Activated CD8-positive, alpha-beta memory T cell treated with anti-CD3 and anti-CD28 coated beads for 1 hour (primary cell): ENCODE measurements around the gene IRF2BPL.
A peak's percentile ranks its signal among the peaks of the same experiment; 100 is the strongest.

ENCODE experiments used
- DNase-seq, 2 donors: peaks; one replicate each; pipeline ENCODE4 v3.0.0-alpha.2; 2020; ENCODE audit warnings: low read depth in 1 of 2; ENCODE audit errors: extremely low read depth in 1 of 2

IRF2BPL gene

GRCh38 chr14:77028384-77029231, at the start of gene IRF2BPL:
IRF2BPL (minus strand) TSS chr14:77028708; CDS start chr14:77027792, 916 bp downstream.
- peak; percentile 84 to 91 for DNase-seq

GRCh38 chr14:77077040-77077439, 48.5 kb upstream of the IRF2BPL start:
- DNase-seq: no peak

GRCh38 chr14:77076113-77076631, 47.7 kb upstream of the IRF2BPL start:
- DNase-seq: no peak

- no peak for DNase-seq
Measured at GRCh38 chr14:77074969-77075368, 46.5 kb upstream of the IRF2BPL start.

- no peak for DNase-seq
Measured at GRCh38 chr14:77071938-77072388, 43.5 kb upstream of the IRF2BPL start.

GRCh38 chr14:77069551-77069950, 41.0 kb upstream of the IRF2BPL start:
- DNase-seq: no peak

GRCh38 chr14:77068517-77069200, 40.2 kb upstream of the IRF2BPL start:
- no peak for DNase-seq

GRCh38 chr14:77067632-77068516, 39.4 kb upstream of the IRF2BPL start:
- DNase-seq: peak in 1 of 2 donors; percentile 25

- DNase-seq: no peak
Measured at GRCh38 chr14:77066578-77067172, 38.2 kb upstream of the IRF2BPL start.

GRCh38 chr14:77065851-77066577, 37.5 kb upstream of the IRF2BPL start:
- DNase-seq: no peak

GRCh38 chr14:77064521-77065178, 36.1 kb upstream of the IRF2BPL start:
- no peak for DNase-seq

- DNase-seq: no peak
Measured at GRCh38 chr14:77063571-77064171, 35.2 kb upstream of the IRF2BPL start.

- DNase-seq: no peak
Measured at GRCh38 chr14:77062261-77062660, 33.8 kb upstream of the IRF2BPL start.

GRCh38 chr14:77061630-77062257, 33.2 kb upstream of the IRF2BPL start:
- no peak for DNase-seq

- no peak for DNase-seq
Measured at GRCh38 chr14:77059276-77059915, 30.9 kb upstream of the IRF2BPL start.

- DNase-seq: no peak
Measured at GRCh38 chr14:77058785-77059184, 30.3 kb upstream of the IRF2BPL start.

GRCh38 chr14:77058117-77058516, 29.6 kb upstream of the IRF2BPL start:
- DNase-seq: no peak

GRCh38 chr14:77055981-77056380, 27.5 kb upstream of the IRF2BPL start:
- DNase-seq: no peak
